NT2/D1 (cell line): ENCODE measurements around the gene CYP4F3.

Source experiments
- DNase-seq: peaks from one replicate; pipeline ENCODE4 v3.0.0-alpha.2; 2011; ENCODE audit warnings: low read depth, low spot score
- H3K27me3 ChIP-seq: 2 replicates; pipeline ENCODE4 v1.6.0; 2011; ENCODE audit warnings: mild to moderate bottlenecking; ENCODE audit not compliant: insufficient read length, insufficient read depth
- H3K36me3 ChIP-seq: 2 replicates; pipeline ENCODE4 v1.6.1; 2011; ENCODE audit warnings: mild to moderate bottlenecking, low read length, mixed read lengths; ENCODE audit not compliant: insufficient read depth, insufficient read length
- H3K4me1 ChIP-seq: 2 replicates; pipeline ENCODE4 v1.5.1; 2011; ENCODE audit not compliant: insufficient read depth, insufficient read length
- H3K4me3 ChIP-seq: 2 replicates; pipeline ENCODE4 v1.5.1; 2011; ENCODE audit warnings: low read depth; ENCODE audit not compliant: insufficient read length
- H3K9ac ChIP-seq: 2 replicates; pipeline ENCODE4 v1.6.0; 2011; ENCODE audit warnings: low read depth; ENCODE audit not compliant: insufficient read length
- H3K9me3 ChIP-seq: 2 replicates; pipeline ENCODE4 v1.5.1; 2011; ENCODE audit warnings: mild to moderate bottlenecking, low read length; ENCODE audit not compliant: insufficient read depth
- SUZ12 ChIP-seq: IDR thresholded peaks from 2 replicates; pipeline ENCODE4 v1.6.1; 2011; ENCODE audit not compliant: insufficient read length, insufficient read depth; ENCODE audit errors: extremely low read depth
- YY1 ChIP-seq: IDR thresholded peaks from 2 replicates; pipeline ENCODE4 v1.6.1; 2011; ENCODE audit not compliant: insufficient read length, insufficient read depth
- ZNF274 ChIP-seq: IDR thresholded peaks from 2 replicates; pipeline ENCODE4 v1.6.1; 2011; ENCODE audit warnings: mild to moderate bottlenecking, low read depth, low read length

Gene CYP4F3

DNA sequence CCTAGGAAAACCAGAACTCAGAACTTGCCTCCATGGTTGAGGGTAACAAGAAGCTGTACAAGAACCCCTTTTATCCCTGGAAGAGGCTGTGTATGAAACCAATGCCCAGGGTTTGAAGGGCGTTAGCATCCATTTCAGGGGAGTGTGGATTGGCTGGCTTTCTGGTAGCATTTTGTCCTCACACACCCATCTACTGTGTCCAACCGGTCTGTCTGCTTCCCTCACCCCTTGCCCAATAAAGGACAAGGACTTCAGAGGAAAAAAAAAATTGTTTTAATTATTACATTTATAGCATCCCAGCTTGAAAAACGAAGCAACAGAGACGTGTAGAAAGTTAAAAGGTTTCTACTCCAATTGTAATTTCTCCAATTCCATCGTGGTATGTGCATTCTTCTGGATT lies 28.4 kb upstream of the CYP4F3 start:
- Histone ChIP-seq H3K4me3 (no peak overlapping the region), H3K36me3 (no peaks in the 10 kb centered on the region), H3K27me3 (peaks cover 5% of the 10 kb centered on the region), H3K9me3 (no peaks in the 10 kb centered on the region), H3K9ac (no peak overlapping the region), H3K4me1 (peaks cover 6% of the 10 kb centered on the region)
- TF ChIP-seq SUZ12 (no peak), YY1 (no peak), ZNF274 (no peak)
- DNase-seq, result no peak

DNA sequence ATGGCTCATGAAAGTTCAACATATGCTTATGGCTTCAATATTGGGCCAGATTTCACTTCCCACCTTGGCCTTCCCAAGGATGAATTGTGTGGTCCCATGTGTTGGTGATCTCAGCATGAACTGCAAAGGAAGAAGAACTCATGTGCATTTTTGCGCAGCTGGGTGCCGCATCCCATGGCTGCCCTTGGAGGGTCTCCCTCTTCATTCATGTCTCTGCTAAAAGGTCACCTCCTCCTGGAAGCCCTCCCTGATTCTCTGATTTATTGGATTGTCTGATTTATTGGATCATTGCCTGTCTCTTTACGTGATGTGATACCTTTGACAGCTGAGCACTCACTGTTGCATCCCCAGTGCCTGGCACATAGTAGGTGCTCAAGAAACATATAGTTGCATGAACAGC lies 27.4 kb upstream of the CYP4F3 start:
- Histone ChIP-seq H3K27me3 (peaks cover 14% of the 10 kb centered on the region), H3K36me3 (no peaks in the 10 kb centered on the region), H3K4me1 (peaks cover 6% of the 10 kb centered on the region), H3K9me3 (no peaks in the 10 kb centered on the region), H3K9ac (no peak overlapping the region), H3K4me3 (no peak overlapping the region)
- TF ChIP-seq ZNF274, result no peak
- TF ChIP-seq YY1, result no peak
- no peak for TF ChIP-seq SUZ12
- no peak for DNase-seq

DNA sequence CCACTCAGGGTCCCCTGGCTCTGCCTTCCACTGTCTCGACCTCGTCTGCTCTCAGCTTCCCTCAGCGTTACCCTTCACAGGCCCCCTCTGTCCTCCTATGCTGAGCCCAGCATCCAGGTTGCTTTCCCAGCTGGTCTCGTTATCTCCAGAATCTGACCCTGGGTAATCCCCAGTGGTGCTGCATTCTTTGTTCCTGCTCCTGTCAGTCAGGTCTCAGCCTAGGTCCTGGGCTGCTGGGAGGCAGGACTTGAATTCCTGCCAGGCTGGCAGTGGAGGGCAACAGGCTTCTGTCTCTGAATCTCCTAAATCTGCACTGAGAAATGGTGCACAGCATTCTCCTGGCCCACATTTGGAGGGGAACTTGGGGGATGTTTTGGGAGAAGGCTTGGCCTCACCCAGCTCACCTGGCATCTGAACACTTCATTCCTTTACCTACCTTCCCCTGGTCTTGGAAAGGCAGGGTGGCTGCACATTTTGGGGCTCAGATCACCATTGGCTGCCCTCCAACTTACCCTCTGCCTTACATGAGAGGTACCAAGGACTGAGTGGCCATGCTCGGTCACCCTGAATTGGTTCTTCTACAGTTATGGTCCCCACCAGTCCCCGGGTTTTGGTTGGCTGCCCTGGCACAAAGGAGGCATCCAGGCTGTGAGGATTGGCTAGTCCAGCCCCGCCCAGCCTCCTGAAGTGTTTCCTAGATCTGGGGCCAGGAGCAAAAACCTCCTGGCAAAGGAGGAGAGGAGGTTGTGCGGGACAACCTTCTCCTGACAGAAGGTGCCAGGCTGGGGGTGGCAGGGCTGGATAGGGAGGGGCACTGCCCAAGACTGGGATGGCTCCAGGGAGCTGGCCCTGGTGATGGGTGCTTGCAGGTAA lies 26.0 kb upstream of the CYP4F3 start, which contains the start of gene CYP4F8:
CYP4F8 (plus strand) TSS at position 712 of the 873 bp plus-strand sequence. CDS start 399 bp downstream, outside the sequence.
- Histone ChIP-seq H3K4me1 (peaks cover 6% of the 10 kb centered on the region), H3K9ac (no peak within 1 kb of the TSS), H3K27me3 (peaks cover 28% of the 10 kb centered on the region), H3K36me3 (no peaks in the 10 kb centered on the region), H3K4me3 (no peak within 1 kb of the TSS), H3K9me3 (no peaks in the 10 kb centered on the region)
- DNase-seq, result no peak
- TF ChIP-seq ZNF274 (no peak), YY1 (no peak), SUZ12 (no peak)

DNA sequence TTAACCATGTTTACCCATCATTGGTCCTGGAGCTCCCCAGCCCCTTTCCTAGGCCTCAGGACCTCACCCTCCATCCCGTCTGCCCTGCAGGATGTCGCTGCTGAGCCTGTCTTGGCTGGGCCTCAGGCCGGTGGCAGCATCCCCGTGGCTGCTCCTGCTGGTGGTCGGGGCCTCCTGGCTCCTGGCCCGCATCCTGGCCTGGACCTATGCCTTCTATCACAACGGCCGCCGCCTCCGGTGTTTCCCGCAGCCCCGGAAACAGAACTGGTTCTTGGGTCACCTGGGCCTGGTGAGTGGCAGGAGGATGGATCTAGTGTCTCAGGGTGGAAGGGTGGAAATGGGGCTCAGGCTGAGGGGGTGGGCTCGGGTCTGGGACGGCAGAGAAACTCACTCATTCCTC lies 25.2 kb upstream of the CYP4F3 start:
- H3K27me3 ChIP-seq, result peaks cover 32% of the 10 kb centered on the region
- no peak overlapping the region for H3K4me3 ChIP-seq
- H3K36me3 ChIP-seq, result no peaks in the 10 kb centered on the region
- no peak for TF ChIP-seq YY1
- TF ChIP-seq ZNF274, result no peak
- TF ChIP-seq SUZ12, result no peak
- H3K9me3 ChIP-seq, result no peaks in the 10 kb centered on the region
- H3K4me1 ChIP-seq, result peaks cover 6% of the 10 kb centered on the region
- no peak for DNase-seq
- H3K9ac ChIP-seq, result no peak overlapping the region

DNA sequence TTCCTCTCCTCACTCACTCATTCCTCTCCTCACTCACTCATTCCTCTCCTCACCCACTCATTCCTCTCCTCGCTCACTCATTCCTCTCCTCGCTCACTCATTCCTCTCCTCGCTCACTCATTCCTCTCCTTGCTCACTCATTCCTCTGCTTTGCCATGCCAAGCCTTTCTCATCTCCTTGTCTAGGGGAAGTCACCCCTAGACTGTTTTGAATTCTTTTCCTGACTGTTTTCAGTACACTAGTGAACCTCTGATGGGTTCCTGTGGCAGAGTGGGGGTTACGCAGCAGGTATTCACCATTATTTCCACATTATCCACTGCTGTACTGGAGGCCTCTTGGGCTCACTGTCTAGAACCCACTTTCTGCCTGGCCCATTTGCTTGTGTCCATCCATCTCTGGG lies 24.5 kb upstream of the CYP4F3 start:
- H3K4me1 ChIP-seq, result peaks cover 6% of the 10 kb centered on the region

DNA sequence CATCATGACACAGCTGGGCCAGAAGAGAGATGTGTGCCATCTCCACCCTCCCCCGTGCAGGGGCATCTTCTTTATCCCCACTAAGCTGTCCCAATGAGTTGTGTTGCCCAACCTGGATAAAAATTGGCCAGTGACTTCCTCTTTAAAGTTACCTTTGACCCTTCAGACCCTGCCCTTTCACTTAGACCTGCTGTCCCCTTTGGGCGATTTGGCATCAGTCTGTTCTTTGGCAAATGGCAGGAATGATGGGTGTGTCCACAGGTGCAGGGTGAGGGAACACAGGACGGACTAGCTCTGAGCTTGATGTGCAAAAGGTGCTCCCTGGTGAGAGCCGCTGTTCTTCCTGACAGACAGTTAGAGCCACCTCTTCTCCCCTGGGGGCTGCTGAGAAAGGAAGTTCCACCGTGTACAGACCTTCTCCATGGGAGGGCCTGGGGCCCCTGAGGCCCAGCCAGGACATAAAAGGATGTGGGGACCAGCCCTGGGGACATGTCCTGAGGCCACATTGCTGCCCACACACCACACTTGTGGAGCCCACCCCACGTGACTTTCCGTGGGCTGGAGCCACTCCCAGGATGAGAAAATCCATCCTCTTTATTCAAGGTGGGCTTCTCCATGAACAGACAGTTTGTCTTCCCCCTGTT lies 23.9 kb upstream of the CYP4F3 start:
- peaks cover 43% of the 10 kb centered on the region for H3K27me3 ChIP-seq
- H3K9me3 ChIP-seq, result no peaks in the 10 kb centered on the region
- no peak overlapping the region for H3K4me3 ChIP-seq
- H3K9ac ChIP-seq, result no peak overlapping the region
- TF ChIP-seq SUZ12 (no peak), ZNF274 (no peak), YY1 (no peak)
- peaks cover 6% of the 10 kb centered on the region for H3K4me1 ChIP-seq
- no peaks in the 10 kb centered on the region for H3K36me3 ChIP-seq
- DNase-seq, result no peak

More for the DNA sequence above, 24.5 kb upstream of the CYP4F3 start:
- Histone ChIP-seq H3K27me3 (peaks cover 38% of the 10 kb centered on the region), H3K4me3 (no peak overlapping the region), H3K9me3 (no peaks in the 10 kb centered on the region), H3K36me3 (no peaks in the 10 kb centered on the region), H3K9ac (no peak overlapping the region)
- no peak for DNase-seq
- TF ChIP-seq YY1 (no peak), ZNF274 (no peak), SUZ12 (no peak)

DNA sequence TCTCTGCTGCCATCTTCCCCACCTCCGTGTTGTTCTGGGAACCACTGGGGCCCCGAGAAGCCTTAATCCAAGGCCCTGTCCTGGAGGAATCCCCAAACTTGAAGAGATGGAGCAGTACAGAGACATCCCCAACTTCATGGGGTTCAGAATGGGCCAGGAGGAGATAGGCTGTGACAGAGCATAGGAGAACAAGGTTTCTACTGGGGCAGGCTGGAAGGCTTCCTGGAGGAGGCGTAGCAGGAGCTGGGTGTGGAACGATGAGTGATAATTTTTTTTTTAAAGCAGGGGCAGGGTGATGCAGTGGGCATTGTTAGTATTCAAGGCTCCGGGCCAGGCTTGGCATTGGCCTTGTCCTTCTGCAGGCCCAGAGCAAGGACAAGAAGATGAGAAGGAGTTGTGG lies 22.4 kb upstream of the CYP4F3 start:
- no peak for TF ChIP-seq SUZ12
- Histone ChIP-seq H3K36me3 (no peaks in the 10 kb centered on the region), H3K9ac (no peak overlapping the region), H3K4me3 (no peak overlapping the region), H3K9me3 (no peaks in the 10 kb centered on the region), H3K4me1 (peaks cover 6% of the 10 kb centered on the region), H3K27me3 (peaks cover 57% of the 10 kb centered on the region)
- no peak for DNase-seq
